GM18909 (cell line): Measurements from ENCODE around the gene GSTM2.
A peak's percentile ranks its signal among the peaks of the same experiment; 100 is the strongest.
"Not testable (repeated sequence)": the region's sequence is repeated elsewhere in the genome, so short reads cannot be mapped to it uniquely, and the experiment has no call there.

ENCODE experiments used
- ATAC-seq: cut with Tn5 transposase; IDR thresholded peaks from one replicate; pipeline ENCODE4 v1.9.1; 2021; ENCODE audit warnings: mild to moderate bottlenecking; ENCODE audit not compliant: unreplicated experiment, poor library complexity

Gene GSTM2

DNA sequence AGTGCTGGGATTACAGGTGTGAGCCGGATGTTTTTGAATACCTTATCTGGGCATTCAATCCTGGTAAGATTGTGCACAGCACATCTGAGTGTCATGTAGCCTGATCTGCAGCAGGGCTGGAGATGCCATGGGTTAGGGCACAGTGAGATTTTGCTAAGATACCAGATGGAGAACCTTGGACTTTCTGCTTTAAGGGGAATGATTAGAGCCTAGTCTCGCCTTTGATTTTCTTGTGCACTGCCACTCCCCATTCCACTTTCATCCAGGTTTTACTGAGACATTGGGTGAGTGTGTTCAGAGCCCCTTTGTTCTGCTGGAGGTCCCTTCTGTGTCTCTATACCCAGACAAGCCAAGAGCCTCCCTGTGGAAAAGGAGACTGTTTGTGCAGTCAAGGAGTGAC is 6.0 kb downstream of the GSTM2 start:
- ATAC-seq = not testable (repeated sequence)

DNA sequence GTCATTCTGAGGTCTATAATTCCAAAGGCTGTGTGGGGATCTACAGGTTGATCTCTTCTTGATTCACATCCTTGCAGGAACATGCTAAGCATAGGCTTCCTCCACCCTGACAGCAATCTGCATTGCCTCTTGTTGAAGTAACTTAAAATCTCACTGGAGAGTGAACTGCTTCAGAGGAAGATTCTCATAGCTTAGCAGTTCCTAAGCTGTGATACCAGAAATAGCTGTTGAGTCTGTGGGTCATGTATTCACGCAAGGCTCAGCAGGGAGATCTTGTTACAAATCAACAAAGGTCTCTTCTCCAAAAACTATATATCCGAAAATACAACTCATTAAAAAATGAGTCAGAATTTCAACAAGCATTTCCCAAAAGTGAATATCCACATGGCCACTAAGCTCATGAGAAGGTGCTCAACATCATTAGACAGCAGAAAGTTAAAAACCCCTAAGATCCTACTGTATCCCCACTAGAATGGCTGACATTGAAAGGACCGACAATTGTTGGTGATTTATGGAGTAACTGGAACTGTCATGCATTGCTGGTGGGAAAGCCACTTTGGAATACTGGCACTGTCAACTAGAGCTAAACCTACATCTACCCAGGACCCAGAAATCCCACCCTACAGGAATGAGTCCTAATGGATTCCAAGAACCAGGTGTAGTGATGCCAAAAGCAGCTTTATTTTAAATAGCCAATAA is 9.0 kb downstream of the GSTM2 start:
- ATAC-seq = not testable (repeated sequence)

DNA sequence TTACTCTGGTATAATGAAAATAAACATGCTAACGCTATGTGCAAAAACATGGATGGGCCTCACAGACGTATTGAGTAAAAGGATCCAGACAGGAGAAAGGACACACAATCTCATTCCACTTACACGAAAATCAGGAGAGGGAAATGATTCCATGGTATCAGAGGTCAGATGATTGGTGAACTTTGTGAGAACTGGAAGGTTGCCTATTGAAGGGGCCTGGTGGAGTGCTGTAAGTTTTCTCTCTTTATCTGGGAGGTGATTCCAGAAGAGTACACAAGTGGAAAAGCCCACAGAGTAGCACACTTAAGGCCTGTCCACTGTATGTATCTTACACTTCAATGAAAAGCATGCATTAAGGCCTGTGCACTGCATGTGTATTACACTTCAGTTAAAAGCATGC is 9.6 kb downstream of the GSTM2 start:
- ATAC-seq = no peak

DNA sequence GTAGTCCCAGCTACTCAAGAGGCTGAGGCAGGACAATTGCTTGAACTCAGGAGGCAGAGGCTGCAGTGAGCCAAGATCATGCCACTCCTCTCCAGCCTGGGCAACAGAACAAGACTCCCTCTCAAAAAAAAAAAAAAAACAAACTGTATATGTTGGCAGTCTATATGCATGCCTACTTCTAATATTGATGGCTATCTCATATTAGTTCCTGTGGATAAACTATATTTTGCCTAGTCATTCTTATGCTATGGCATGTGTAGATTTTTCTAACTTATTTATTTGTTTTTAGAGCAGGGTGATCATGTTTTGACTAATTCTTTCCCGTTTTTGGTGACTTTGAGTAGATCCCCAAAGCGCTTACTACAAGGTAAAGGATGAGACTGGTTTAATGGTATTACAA is 10.8 kb downstream of the GSTM2 start:
- not testable (repeated sequence) for ATAC-seq

DNA sequence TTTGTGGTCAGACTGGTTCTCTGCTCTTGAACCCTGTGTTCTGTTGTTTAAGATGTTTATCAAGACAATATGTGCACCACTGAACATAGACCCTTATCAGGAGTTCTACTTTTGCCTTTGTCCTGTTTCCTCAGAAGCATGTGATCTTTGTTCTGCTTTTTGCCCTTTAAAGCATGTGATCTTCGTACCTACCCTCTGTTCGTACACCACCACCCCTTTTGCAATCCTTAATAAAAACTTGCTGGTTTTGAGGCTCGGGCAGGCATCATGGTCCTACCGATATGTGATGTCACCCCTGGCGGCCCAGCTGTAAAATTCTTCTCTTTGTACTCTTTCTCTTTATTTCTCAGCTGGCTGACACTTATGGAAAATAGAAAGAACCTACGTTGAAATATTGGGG is 16.9 kb downstream of the GSTM2 start:
- not testable (repeated sequence) for ATAC-seq

DNA sequence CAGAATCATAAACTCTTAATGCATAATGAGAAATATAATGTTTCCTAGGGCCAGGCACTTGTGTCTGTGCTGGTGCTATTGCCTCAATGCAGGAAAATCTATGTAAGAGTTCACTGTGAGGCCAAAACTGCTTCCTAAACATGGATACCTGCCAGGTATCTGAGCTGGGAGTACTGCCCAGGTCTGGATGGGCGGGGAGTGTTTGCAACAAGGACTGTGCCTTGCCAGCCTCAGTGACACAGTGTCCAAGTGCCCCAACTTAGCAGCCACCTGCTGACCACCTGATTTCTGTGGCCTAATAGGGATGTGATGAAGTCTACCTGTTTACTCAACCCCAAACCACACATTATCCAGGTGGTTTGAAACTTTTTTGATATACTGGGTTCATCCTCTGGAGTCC is 17.5 kb downstream of the GSTM2 start:
- ATAC-seq = not testable (repeated sequence)

DNA sequence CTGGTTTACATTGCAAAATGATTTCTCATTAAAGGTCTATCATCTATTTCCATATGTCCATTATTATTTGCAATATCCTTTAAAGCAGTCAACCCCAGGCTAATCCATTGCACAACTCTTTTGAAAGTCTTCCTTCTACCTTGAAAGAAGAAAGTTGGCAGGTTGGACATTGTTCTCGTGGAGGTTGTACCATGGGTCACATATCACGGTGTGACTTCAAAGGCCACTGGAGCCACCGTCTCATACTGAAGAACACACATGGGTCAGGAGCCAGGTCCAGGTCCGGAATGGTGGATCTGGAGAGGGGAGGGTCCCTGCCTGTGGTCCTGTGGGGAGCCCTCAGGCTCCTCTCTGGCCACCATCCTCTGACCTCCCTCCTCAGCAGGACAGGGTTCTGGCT is 18.0 kb downstream of the GSTM2 start:
- ATAC-seq = not testable (repeated sequence)

DNA sequence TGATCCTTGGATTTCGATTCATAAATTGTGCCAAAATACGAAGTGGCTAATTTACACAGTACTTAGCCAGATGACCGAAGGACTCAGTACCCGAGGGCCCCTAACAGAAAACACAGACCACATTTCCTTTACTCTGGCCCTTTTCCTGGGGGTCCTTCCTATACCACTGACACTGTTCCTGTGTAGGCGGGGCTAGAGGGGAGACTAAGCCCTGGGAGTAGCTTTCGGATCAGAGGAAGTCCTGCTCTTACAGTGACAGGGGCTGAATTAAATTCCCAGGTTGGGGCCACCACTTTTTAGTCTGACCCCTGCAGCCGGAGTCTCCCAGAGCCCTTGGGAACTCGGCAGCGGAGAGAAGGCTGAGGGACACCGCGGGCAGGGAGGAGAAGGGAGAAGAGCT is 19.3 kb downstream of the GSTM2 start:
- not testable (repeated sequence) for ATAC-seq

DNA sequence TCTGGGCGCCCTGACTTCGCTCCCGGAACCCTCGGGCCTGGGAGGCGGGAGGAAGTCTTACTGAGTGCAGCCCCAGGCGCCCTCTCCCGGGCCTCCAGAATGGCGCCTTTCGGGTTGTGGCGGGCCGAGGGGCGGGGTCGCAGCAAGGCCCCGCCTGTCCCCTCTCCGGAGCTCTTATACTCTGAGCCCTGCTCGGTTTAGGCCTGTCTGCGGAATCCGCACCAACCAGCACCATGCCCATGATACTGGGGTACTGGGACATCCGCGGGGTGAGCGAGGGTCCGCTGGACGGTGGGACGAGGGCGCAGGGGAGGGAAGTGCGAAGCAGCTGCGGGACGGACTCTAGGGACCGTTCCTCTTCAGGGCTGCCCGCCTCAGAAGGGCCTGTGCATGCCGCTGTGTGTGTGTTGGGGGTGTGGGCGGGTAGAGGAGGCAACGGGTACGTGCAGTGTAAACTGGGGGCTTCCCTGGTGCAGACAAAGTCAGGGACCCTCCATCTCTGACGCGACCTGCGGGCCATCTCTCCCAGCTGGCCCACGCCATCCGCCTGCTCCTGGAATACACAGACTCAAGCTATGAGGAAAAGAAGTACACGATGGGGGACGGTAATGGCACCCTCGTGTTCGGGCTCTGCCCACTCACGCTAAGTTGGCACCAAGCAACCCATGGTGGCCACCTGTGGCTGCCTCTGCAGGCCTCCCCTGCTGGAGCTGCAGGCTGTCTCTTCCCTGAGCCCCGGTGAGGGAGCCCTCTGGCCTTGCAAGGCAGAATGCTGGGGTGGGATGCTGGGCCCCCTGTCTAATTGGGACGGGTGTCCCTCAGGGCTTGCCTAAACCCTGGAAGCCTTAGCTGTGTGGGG is 20.0 kb downstream of the GSTM2 start, which contains the start of gene GSTM1:
Gene GSTM1, plus strand, starts transcription at position 177 of the 859 bp plus-strand sequence. Its CDS starts 57 bp downstream, at position 234.
- ATAC-seq = peak; percentile 96

DNA sequence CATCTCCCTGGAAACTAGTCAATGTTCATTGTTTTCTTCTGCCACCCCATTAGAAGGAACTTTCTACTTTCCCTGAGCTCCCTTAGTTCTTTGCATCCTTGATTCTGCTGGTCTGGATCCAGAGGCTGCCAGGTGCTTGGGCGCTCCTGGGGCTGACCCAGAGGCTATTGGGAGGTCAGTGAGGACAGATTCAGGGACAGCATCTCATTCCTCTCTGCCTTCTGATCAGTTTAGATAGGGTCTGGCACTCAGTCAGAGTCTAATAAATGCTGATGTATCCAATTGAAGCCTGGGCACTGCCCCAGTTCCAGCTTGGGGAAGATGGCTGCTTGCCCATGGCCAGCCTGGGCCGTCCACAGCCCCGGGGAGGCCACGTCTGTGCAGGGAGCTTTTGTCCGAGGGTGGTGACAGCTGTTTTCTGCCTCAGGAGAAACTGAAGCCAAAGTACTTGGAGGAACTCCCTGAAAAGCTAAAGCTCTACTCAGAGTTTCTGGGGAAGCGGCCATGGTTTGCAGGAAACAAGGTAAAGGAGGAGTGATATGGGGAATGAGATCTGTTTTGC is 22.1 kb downstream of the GSTM2 start:
- ATAC-seq = no peak

DNA sequence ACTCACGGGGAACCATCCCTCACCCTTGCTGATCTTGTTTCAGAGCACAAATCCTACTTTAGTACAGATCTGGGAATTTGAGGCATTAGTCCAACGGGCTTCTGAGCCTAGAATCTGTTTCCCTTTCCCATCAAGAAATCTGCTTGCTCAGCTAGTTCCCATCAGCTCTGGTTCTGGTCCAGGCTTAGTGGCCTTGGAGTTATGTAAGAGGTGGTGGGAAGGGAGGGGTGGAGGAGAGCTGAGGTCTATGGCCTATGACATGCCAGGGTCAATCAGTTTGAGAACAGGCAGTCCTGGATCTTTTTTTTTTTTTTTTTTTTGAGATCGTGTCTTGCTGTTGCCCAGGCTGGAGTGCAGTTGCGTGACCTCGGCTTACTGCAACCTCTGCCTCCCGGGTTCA is 23.9 kb downstream of the GSTM2 start:
- no peak for ATAC-seq

DNA sequence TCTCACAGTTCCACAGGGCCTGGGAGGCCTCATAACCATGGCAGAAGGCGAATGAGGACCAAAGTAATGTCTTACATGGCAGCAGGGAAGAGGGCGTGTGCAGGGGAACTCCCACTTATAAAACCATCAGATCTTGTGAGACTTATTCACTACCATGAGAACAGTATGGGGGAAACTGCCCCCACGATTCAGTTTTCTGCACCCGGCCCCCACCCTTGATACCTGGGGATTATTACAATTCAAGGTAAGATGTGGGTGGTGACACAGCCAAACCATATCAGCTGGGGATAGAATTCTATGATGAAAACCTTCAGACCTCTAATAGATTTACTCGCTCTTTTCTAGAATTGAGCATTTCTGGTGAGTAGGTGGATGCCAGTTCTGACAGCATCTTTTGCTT is 26.5 kb downstream of the GSTM2 start:
- ATAC-seq = not testable (repeated sequence)

DNA sequence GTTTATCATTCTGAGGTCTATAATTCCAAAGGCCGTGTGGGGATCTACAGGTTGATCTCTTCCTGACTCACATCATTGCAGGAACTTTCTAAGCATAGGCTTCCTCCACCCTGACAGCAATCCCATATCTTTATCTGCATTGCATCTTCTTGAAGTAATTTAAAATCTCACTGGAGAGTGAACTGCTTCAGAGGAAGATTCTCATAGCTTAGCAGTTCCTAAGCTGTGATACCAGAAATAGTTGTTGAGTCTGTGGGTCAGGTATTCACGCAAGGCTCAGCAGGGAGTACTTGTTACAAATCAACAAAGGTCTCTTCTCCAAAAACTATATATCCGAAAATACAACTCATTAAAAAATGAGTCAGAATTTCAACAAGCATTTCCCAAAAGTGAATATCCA is 27.3 kb downstream of the GSTM2 start:
- ATAC-seq = not testable (repeated sequence)

DNA sequence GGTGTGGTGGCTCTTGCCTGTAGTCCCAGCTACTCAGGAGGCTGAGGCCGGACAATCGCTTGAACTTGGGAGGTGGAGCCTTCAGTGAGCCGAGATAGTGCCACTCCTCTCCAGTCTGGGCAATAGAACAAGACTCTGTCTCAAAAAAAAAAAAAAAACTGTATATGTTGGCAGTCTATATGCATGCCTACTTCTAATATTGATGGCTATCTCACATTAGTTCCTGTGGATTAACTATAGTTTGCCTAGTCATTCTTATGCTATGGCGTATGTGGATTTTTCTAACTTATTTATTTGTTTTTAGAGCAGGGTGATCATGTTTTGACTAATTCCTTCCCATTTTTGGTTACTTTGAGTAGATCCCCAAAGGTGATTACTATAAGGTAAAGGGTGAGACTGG is 29.2 kb downstream of the GSTM2 start:
- ATAC-seq = no peak

DNA sequence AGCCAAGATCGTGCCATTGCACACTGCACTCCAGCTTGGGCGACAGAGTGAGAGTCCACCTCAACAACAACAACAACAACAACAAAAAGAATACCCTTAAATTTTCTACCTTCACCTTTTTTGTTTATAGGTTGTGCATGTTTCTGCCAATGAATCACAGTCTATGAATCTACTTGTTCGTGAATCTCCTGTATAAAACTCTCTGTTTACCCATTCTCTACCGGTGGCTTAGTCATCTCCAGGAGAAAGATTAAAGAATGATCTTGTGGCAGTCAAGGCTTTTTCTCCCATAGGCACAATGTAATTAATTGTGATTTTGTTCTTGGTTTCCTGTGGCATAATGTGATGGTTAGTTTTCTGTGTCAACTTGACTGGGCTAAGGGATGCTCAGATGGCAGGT is 30.0 kb downstream of the GSTM2 start:
- not testable (repeated sequence) for ATAC-seq

DNA sequence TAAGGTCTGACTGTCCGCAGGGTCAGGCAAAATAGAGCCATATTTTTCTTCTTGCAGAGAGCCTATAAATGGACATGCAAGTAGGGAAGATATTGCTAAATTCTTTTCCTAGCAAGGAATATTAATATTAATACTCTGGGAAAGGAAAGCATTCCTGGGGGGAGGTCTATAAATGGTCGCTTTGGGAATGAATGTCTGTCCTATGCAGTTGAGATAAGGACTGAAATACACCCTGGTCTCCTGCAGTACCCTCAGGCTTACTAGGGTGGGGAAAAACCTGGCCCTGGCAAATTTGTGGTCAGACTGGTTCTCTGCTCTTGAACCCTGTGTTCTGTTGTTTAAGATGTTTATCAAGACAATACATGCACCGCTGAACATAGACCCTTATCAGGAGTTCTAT is 35.1 kb downstream of the GSTM2 start:
- not testable (repeated sequence) for ATAC-seq

DNA sequence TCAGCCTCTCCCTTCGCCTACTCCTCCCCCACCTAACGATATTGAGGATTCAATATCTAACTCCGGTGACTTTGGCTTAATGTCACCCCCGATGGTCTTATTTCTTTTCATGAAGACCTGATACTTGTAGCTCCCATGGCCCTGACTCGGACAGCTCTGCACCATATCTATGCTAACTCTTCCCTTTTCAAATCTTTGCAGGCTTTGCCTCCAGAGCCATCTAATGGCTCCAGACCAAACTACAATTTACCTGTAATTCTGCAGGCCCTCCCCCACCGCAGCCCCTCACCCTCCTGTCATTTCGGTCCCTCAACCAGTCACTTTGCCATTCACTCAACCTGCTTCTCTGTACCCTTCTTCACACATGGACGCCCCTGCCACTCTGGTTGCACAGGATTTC is 36.3 kb downstream of the GSTM2 start:
- ATAC-seq = no peak

DNA sequence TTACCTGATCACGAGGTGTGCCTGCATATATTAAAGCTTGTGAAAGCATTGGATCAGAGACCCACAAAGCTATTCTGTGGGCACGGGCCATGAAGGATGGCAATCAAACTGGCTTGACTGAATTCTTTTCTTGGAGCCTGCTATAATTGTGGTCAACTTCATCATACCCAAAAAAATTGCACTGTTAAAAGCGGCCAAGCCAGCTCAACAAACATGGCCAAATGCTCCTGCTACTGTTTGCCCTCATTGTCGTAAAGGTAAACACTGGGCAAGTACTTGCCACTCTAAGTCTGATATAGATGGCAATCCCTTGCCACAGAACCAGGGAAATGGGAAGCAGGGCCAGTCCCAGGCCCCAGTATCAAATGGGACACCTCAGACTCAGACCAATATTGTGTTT is 37.6 kb downstream of the GSTM2 start:
- no peak for ATAC-seq

DNA sequence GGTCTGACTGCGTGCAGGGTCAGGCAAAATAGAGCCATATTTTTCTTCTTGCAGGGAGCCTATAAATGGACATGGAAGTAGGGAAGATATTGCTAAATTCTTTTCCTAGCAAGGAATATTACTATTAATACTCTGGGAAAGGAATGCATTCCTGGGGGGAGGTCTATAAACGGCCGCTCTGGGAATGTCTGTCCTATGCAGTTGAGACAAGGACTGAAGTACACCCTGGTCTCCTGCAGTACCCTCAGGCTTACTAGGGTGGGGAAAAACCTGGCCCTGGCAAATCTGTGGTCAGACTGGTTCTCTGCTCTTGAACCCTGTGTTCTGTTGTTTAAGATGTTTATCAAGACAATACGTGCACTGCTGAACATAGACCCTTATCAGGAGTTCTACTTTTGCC is 41.1 kb downstream of the GSTM2 start:
- ATAC-seq = not testable (repeated sequence)

DNA sequence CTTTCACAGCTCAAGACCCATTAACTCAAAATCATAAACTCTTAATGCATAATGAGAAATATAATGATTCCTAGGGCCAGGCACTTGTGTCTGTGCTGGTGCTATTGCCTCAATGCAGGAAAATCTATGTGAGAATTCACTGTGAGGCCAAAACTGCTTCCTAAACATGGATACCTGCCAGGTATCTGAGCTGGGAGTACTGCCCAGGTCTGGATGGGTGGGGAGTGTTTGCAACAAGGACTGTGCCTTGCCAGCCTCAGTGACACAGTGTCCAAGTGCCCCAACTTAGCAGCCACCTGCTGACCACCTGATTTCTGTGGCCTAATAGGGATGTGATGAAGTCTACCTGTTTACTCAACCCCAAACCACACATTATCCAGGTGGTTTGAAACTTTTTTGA is 42.0 kb downstream of the GSTM2 start:
- ATAC-seq = not testable (repeated sequence)
